ENCODE data around the gene FKBP1A.

DNA sequence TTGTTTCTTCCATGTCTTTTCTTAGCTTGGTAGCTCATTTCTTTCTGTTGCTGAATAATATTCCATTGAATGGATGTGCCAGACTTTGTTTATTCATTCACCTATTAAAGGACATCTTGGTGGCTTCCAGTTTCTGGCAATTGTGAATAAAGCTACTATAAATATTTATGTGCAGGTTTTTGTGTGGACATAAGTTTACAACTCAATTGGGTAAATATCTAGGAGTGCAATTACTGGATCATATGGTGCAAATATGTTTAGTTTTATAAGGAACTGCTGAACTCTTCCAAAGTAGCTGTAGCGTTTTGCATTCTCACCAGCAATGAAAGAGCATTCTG, 47.1 kb downstream of the FKBP1A start:
- TF ChIP-seq CTCF (IDR thresholded peaks at IDR 0.05): no peak
- no peak for TF ChIP-seq POLR2AphosphoS5 (IDR thresholded peaks at IDR 0.05; ENCODE audit: insufficient read depth in 1 of 2, low read depth in 1 of 2)
- TF ChIP-seq POLR2A (IDR thresholded peaks at IDR 0.05): no peak
